ENCODE results near the gene LRRC36. TPM values are rescaled to one million over a fixed set of nuclear protein-coding genes. Genes with fewer than 3 reads are reported as not detected.

The LRRC36 gene
- total and polyA plus RNA-seq, 10 of the 15 experiments (the other 5 are each of a cell fraction or from before 2014, with no cell fraction given) = 0.45 to 2.0 (median 0.75) TPM; not detected in 1

DNA sequence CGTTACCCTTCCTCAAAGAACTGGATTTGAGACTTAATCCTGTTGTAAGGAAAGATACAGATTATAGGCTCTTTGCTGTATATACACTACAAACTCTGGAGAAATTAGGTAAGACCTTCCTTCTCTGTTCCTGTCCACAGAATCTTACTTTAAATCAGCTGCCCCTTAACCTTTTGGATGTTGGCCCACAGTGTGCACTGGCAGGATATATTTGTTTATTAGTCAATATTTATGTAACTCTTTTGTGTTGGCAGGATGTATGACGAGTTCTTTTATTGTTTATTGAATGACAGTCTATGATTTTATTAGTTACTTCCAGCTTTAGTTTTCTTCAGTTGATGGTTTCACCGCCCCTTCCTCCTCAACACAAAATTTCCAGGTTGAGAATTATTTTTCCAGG lies 19.7 kb downstream of the LRRC36 start (continued):
- no peak for TF ChIP-seq ASH2L (IDR thresholded peaks at IDR 0.05; ENCODE audit: borderline replicate concordance, low read depth)
- no peak for TF ChIP-seq EP300 (IDR thresholded peaks at IDR 0.05; ENCODE audit: borderline replicate concordance in 1 of 2, control insufficient read depth in 1 of 2, low read depth in 2 of 2, low read length in 2 of 2)

DNA sequence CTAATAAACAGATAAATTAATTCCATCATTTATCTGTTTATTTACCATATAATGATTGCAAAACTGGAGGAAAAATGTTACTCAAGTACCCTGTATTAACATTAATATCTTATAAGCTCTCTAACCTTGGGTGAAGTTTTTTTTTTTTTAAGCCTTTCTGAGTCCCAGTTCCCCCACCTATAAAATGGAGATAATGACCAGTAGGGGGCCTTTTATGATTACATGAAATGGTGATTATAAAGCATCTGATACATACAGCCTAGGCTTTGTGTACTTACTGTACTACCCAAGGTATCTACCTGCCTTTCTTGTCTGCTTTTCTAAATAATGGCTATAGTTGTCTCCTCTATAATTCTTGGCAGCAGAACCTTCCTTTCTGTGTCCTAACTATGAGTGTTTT lies 22.6 kb downstream of the LRRC36 start:
- SMC1A ChIA-PET (ENCODE audit: uncharacterized antibody, unreplicated experiment) = interaction anchor here (0.9 to 2.6 kb wide), 3 partner anchors 10 to 111 kb away, joined by 3 to 11 read pairs (median 3); no protein-coding TSS in a partner anchor
- in situ Hi-C loops (cut with MboI) = no loop called here
- no peaks in the 10 kb centered on the region for H3K4me1 ChIP-seq (ENCODE audit: control insufficient read depth, insufficient read depth, low read length)
- CTCF ChIA-PET = interaction anchor here (0.6 to 1.5 kb wide), 5 partner anchors 10 to 113 kb away, joined by 3 to 5 read pairs (median 4); no protein-coding TSS in a partner anchor
- H3K4me3 ChIP-seq = no peak overlapping the region
- H3K9ac ChIP-seq (ENCODE audit: control insufficient read depth, insufficient read depth, low read length) = no peak overlapping the region
- ATAC-seq (peak; percentile 83), FAIRE-seq (no peak), DNase-seq (ENCODE audit: low read depth, low spot score) (no peak)
- no peak overlapping the region for H3K4me2 ChIP-seq (ENCODE audit: control insufficient read depth, insufficient read depth)
- RAD21 ChIA-PET (ENCODE audit: unreplicated experiment) = interaction anchor here (1.2 kb wide), 1 partner anchor 89 kb away, joined by 3 read pairs; no protein-coding TSS in a partner anchor
- no peak overlapping the region for H3K27ac ChIP-seq (ENCODE audit: control insufficient read depth, insufficient read depth)
- no peaks in the 10 kb centered on the region for H3K36me3 ChIP-seq (ENCODE audit: control insufficient read depth in 2 of 2, insufficient read depth in 2 of 2, low read length in 1 of 2)
- POLR2A ChIA-PET = no interaction called here
- no peaks in the 10 kb centered on the region for H3K9me3 ChIP-seq (replicated peaks; ENCODE audit: control insufficient read depth, insufficient read depth, low read length)
- TF ChIP-seq SMAD5 (IDR thresholded peaks at IDR 0.05; ENCODE audit: low read depth) = no peak
- TF ChIP-seq MAX (IDR thresholded peaks at IDR 0.05; ENCODE audit: low read depth, low read length) = no peak
- TF ChIP-seq SMC3 (IDR thresholded peaks at IDR 0.05; ENCODE audit: borderline replicate concordance, low read length) = peak; percentile 39; the same call in 1 of the 2 replicates
- peak; percentile 61; the same call in 1 of the 2 replicates for TF ChIP-seq ZNF384 (IDR thresholded peaks at IDR 0.05; ENCODE audit: borderline replicate concordance, low read depth, low read length)
- TF ChIP-seq RAD21 (IDR thresholded peaks at IDR 0.05; ENCODE audit: insufficient read depth, low read depth, low read length) = peak; percentile 54; the same call in 1 of the 2 replicates
- TF ChIP-seq CREM (IDR thresholded peaks at IDR 0.05; ENCODE audit: low read depth) = no peak
- TF ChIP-seq ZZZ3 (IDR thresholded peaks at IDR 0.05; ENCODE audit: control insufficient read depth, insufficient read length, low read depth) = no peak
- TF ChIP-seq, protein P1, sequence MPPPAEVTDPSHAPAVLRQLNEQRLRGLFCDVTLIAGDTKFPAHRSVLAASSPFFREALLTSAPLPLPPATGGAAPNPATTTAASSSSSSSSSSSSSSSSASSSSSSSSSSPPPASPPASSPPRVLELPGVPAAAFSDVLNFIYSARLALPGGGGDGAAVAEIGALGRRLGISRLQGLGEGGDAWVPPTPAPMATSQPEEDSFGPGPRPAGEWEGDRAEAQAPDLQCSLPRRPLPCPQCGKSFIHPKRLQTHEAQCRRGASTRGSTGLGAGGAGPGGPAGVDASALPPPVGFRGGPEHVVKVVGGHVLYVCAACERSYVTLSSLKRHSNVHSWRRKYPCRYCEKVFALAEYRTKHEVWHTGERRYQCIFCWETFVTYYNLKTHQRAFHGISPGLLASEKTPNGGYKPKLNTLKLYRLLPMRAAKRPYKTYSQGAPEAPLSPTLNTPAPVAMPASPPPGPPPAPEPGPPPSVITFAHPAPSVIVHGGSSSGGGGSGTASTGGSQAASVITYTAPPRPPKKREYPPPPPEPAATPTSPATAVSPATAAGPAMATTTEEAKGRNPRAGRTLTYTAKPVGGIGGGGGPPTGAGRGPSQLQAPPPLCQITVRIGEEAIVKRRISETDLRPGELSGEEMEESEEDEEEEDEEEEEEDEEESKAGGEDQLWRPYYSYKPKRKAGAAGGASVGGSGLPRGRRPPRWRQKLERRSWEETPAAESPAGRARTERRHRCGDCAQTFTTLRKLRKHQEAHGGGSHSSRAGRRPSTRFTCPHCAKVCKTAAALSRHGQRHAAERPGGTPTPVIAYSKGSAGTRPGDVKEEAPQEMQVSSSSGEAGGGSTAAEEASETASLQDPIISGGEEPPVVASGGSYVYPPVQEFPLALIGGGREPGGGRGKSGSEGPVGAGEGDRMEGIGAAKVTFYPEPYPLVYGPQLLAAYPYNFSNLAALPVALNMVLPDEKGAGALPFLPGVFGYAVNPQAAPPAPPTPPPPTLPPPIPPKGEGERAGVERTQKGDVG (CRISPR knock-in tag; IDR thresholded peaks at IDR 0.05) = no peak
- TF ChIP-seq, protein P2, sequence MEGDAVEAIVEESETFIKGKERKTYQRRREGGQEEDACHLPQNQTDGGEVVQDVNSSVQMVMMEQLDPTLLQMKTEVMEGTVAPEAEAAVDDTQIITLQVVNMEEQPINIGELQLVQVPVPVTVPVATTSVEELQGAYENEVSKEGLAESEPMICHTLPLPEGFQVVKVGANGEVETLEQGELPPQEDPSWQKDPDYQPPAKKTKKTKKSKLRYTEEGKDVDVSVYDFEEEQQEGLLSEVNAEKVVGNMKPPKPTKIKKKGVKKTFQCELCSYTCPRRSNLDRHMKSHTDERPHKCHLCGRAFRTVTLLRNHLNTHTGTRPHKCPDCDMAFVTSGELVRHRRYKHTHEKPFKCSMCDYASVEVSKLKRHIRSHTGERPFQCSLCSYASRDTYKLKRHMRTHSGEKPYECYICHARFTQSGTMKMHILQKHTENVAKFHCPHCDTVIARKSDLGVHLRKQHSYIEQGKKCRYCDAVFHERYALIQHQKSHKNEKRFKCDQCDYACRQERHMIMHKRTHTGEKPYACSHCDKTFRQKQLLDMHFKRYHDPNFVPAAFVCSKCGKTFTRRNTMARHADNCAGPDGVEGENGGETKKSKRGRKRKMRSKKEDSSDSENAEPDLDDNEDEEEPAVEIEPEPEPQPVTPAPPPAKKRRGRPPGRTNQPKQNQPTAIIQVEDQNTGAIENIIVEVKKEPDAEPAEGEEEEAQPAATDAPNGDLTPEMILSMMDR (IDR thresholded peaks at IDR 0.05 in 2 of 3, conservative IDR thresholded peaks at IDR 0.05 in 1 of 3; ENCODE audit: control insufficient read depth in 2 of 3, extremely low read depth in 1 of 3, insufficient read depth in 1 of 3, low read depth in 3 of 3, low read length in 3 of 3) = peak in 2 of 3 experiments; percentile 34 to 38; a peak in 3 of 6 replicates
- no peak overlapping the region for H2AFZ ChIP-seq (ENCODE audit: control insufficient read depth, low read depth, low read length)
- no peaks in the 10 kb centered on the region for H3K27me3 ChIP-seq (replicated peaks in 1 of 2; ENCODE audit: control insufficient read depth in 2 of 2, insufficient read depth in 2 of 2, low read length in 1 of 2)
- no peaks in the 10 kb centered on the region for H3K79me2 ChIP-seq (ENCODE audit: control insufficient read depth, insufficient read depth, low read length)
- BruUV-seq (replicated peaks) = no TSS peak
- no peaks in the 10 kb centered on the region for H4K20me1 ChIP-seq (ENCODE audit: control insufficient read depth, insufficient read depth)
- intact Hi-C loops (cut with micrococcal nuclease; ENCODE audit: unreplicated experiment) = loop anchor here (5.0 kb wide), 1 partner anchor 118 kb away; no protein-coding TSS in a partner anchor
